Endodermal cell (in vitro differentiated cells): ENCODE data around the gene UBE3C. TPM values are rescaled to one million over a fixed set of nuclear protein-coding genes. Genes with fewer than 3 reads are reported as not detected.

Source experiments
- DNase-seq: peaks from one replicate; pipeline ENCODE4 v3.0.0-alpha.2; 2017
- H3K27ac ChIP-seq: 2 replicates; pipeline ENCODE4 v1.5.1; 2013; ENCODE audit warnings: mild to moderate bottlenecking, low read depth, low read length, moderate library complexity
- H3K27me3 ChIP-seq: 2 replicates; pipeline ENCODE4 v1.6.1; 2013; ENCODE audit warnings: mild to moderate bottlenecking, low read length, moderate library complexity; ENCODE audit not compliant: insufficient read depth, control insufficient read depth, poor library complexity, severe bottlenecking
- H3K36me3 ChIP-seq: 2 replicates; pipeline ENCODE4 v1.7.0; 2013; ENCODE audit warnings: mild to moderate bottlenecking, low read length, moderate library complexity; ENCODE audit not compliant: control insufficient read depth, insufficient read depth
- H3K4me1 ChIP-seq: one replicate; pipeline ENCODE4 v1.7.0; 2013; ENCODE audit warnings: low read length; ENCODE audit not compliant: control insufficient read depth, insufficient read depth
- H3K4me3 ChIP-seq: 2 replicates; pipeline ENCODE4 v1.5.1; 2013; ENCODE audit warnings: mild to moderate bottlenecking, low read length, moderate library complexity
- H3K9ac ChIP-seq: 2 replicates; pipeline ENCODE4 v1.6.1; 2013; ENCODE audit warnings: mild to moderate bottlenecking, low read length, moderate library complexity; ENCODE audit not compliant: poor library complexity, severe bottlenecking; ENCODE audit errors: extremely low read depth
- H3K9me3 ChIP-seq: 2 replicates; pipeline ENCODE4 v1.6.1; 2013; ENCODE audit warnings: mild to moderate bottlenecking, low read length, moderate library complexity; ENCODE audit not compliant: control insufficient read depth
- H3K27ac Mint-ChIP-seq: 2 replicates; pipeline ENCODE4 v1.8.0; 2020; ENCODE audit warnings: mixed read lengths
- H3K27me3 Mint-ChIP-seq: 2 replicates; pipeline ENCODE4 v1.8.0; 2021; ENCODE audit warnings: mild to moderate bottlenecking, mixed read lengths; ENCODE audit not compliant: insufficient read depth
- H3K36me3 Mint-ChIP-seq: 2 replicates; pipeline ENCODE4 v1.8.0; 2020; ENCODE audit warnings: low read depth, mixed read lengths
- H3K4me1 Mint-ChIP-seq: 2 replicates; pipeline ENCODE4 v1.8.0; 2020; ENCODE audit warnings: mixed read lengths
- H3K4me3 Mint-ChIP-seq: 2 replicates; pipeline ENCODE4 v1.8.0; 2020; ENCODE audit warnings: mild to moderate bottlenecking, moderate library complexity, mixed read lengths
- H3K9me3 Mint-ChIP-seq: 2 replicates; pipeline ENCODE4 v1.8.0; 2020; ENCODE audit warnings: mild to moderate bottlenecking, mixed read lengths
- CTCF ChIP-seq: fragments of 200-600 bp; sonication (generic); conservative IDR thresholded peaks from 2 replicates; pipeline ENCODE4 v1.5.0; 2021; ENCODE audit warnings: antibody characterized with exemption, mild to moderate bottlenecking
- WGBS, 2 experiments: methylation state at CpG; one replicate each; pipeline versions ENCODE4 v1.1.5 to v1.1.7; 2013; ENCODE audit warnings: missing lambda C conversion rate in 2 of 2, mixed read lengths in 1 of 2; ENCODE audit not compliant: insufficient coverage in 1 of 2, insufficient read length in 1 of 2; 5-methylcytosine and 5-hydroxymethylcytosine counted together
- total RNA-seq, 2 donors: library from RNA; stranded (reverse); fragmentation: NEBNext Ultra II Directional in 1 of 2; extraction: Animal tissue kit (Norgen Biotek cat#: 25700) in 1 of 2; gene quantifications; 2 replicates in 1 of 2; 3 replicates in 1 of 2; pipeline ENCODE4 v1.2.1, GENCODE V29; 2021

Gene UBE3C
- total RNA-seq, 2 donors from 2014 or later: 53.4 to 55.9 TPM

- Histone ChIP-seq H3K27ac (no peak overlapping the region), H3K27me3 (no peaks in the 10 kb centered on the region), H3K4me1 (no peaks in the 10 kb centered on the region), H3K36me3 (no peaks in the 10 kb centered on the region), H3K4me3 (no peak overlapping the region), H3K9me3 (no peaks in the 10 kb centered on the region), H3K9ac (no peak overlapping the region)
- H3K9me3 Mint-ChIP-seq: no peaks in the 10 kb centered on the region
- TF ChIP-seq CTCF: no peak
- H3K4me3 Mint-ChIP-seq: no peak overlapping the region
- H3K27ac Mint-ChIP-seq: no peak overlapping the region
- WGBS, 2 experiments: 89 to 90% methylated on average over 9 to 11 of the region's 11 CpGs
- no peaks in the 10 kb centered on the region for H3K36me3 Mint-ChIP-seq
- no peak for DNase-seq
- peaks cover 2% of the 10 kb centered on the region for H3K4me1 Mint-ChIP-seq
- peaks cover 2% of the 10 kb centered on the region for H3K27me3 Mint-ChIP-seq
These were observed 139.6 kb downstream of the UBE3C start for GRCh38 chr7:157278167-157278790.

GRCh38 chr7:157278791-157279724 is 140.3 kb downstream of the UBE3C start:
- Mint-ChIP-seq H3K4me3 (no peak overlapping the region), H3K4me1 (peaks cover 2% of the 10 kb centered on the region), H3K36me3 (no peaks in the 10 kb centered on the region), H3K27ac (no peak overlapping the region), H3K9me3 (peaks cover 4% of the 10 kb centered on the region), H3K27me3 (peaks cover 2% of the 10 kb centered on the region)
- no peak overlapping the region for H3K4me3 ChIP-seq
- H3K36me3 ChIP-seq: no peaks in the 10 kb centered on the region
- WGBS, 2 experiments: 87 to 90% methylated on average over 50 to 77 of the region's 77 CpGs
- H3K27me3 ChIP-seq: no peaks in the 10 kb centered on the region
- H3K4me1 ChIP-seq: no peaks in the 10 kb centered on the region
- TF ChIP-seq CTCF: no peak
- no peak overlapping the region for H3K9ac ChIP-seq
- peak; percentile 73 for DNase-seq
- H3K27ac ChIP-seq: no peak overlapping the region
- peaks cover under 1% of the 10 kb centered on the region for H3K9me3 ChIP-seq

- Mint-ChIP-seq H3K4me3 (no peak overlapping the region), H3K9me3 (peaks cover 11% of the 10 kb centered on the region), H3K27ac (no peak overlapping the region), H3K36me3 (no peaks in the 10 kb centered on the region), H3K4me1 (peaks cover 2% of the 10 kb centered on the region), H3K27me3 (peaks cover 2% of the 10 kb centered on the region)
- TF ChIP-seq CTCF: no peak
- Histone ChIP-seq H3K27me3 (no peaks in the 10 kb centered on the region), H3K9me3 (peaks cover 7% of the 10 kb centered on the region), H3K9ac (no peak overlapping the region), H3K36me3 (no peaks in the 10 kb centered on the region), H3K4me1 (no peaks in the 10 kb centered on the region), H3K27ac (no peak overlapping the region), H3K4me3 (no peak overlapping the region)
- peak; percentile 55 for DNase-seq
- 68 to 92% methylated on average over 17 to 39 of the region's 39 CpGs for WGBS, 2 experiments
These were observed 141.1 kb downstream of the UBE3C start for GRCh38 chr7:157279741-157280215.
